Measurements from ENCODE around the gene COL6A2.

DNA sequence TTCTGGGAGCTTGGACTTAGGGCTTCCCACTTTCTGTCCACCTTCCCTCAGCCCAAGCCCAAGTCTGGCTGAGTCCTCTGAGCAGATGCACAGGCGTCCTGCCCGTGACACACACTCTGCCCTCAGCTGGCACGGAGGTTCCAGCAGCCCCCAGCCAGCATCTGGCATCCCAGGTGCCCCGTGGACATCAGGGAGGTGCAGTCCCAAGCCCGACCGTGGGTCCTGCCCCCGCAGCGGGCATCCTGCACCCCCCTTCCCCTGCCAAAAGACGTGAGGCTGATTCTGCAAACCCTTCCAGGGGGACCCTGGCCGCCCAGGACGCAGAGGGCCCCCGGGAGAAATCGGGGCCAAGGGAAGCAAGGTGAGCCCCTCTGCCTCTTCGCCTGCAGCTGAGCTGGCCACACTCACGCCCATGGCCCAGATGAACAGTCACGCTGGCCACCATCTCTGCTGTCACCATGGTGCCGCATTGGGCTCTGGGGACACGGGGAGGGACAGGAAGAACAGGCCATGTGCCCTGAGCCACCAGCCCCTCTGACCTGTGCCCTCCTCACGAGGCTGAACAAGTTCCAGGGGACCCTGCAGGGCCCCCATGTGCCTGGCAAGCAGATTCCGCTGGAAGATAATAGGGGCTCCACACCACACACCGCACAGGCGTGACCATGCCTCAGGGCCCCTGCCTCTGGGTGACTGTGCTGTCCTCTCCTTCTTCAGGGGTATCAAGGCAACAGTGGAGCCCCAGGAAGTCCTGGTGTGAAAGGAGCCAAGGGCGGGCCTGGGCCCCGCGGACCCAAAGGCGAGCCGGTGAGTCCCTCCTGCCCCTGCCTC, 20.6 kb downstream of the COL6A2 start:
- no peak for TF ChIP-seq POLR2A (IDR thresholded peaks at IDR 0.05)
- TF ChIP-seq, protein P1, sequence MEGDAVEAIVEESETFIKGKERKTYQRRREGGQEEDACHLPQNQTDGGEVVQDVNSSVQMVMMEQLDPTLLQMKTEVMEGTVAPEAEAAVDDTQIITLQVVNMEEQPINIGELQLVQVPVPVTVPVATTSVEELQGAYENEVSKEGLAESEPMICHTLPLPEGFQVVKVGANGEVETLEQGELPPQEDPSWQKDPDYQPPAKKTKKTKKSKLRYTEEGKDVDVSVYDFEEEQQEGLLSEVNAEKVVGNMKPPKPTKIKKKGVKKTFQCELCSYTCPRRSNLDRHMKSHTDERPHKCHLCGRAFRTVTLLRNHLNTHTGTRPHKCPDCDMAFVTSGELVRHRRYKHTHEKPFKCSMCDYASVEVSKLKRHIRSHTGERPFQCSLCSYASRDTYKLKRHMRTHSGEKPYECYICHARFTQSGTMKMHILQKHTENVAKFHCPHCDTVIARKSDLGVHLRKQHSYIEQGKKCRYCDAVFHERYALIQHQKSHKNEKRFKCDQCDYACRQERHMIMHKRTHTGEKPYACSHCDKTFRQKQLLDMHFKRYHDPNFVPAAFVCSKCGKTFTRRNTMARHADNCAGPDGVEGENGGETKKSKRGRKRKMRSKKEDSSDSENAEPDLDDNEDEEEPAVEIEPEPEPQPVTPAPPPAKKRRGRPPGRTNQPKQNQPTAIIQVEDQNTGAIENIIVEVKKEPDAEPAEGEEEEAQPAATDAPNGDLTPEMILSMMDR (IDR thresholded peaks at IDR 0.05 in 8 of 11, conservative IDR thresholded peaks at IDR 0.05 in 3 of 11) = no peak

Data from spleen (tissue), 7 donors.